WERI-Rb-1 (cell line): ENCODE measurements around the gene MAN1C1.
"Not testable (repeated sequence)": the region's sequence is repeated elsewhere in the genome, so short reads cannot be mapped to it uniquely, and the experiment has no call there.

Experiments used
- DNase-seq: peaks from one replicate; pipeline ENCODE4 v3.0.0-alpha.2; 2020
- H3K27ac ChIP-seq: fragments of 250-450 bp; sonication (Bioruptor Pico); 2 replicates; pipeline ENCODE4 v1.5.1; 2020; ENCODE audit warnings: mild to moderate bottlenecking, moderate library complexity
- H3K27me3 ChIP-seq: fragments of 250-450 bp; sonication (Bioruptor Pico); 2 replicates; pipeline ENCODE4 v1.5.1; 2021; ENCODE audit warnings: mild to moderate bottlenecking, low read depth, moderate library complexity; ENCODE audit not compliant: insufficient read depth, severe bottlenecking
- H3K36me3 ChIP-seq: fragments of 250-450 bp; sonication (Bioruptor Pico); 2 replicates; pipeline ENCODE4 v1.5.1; 2020; ENCODE audit warnings: mild to moderate bottlenecking, moderate library complexity
- H3K4me3 ChIP-seq: 2 replicates; pipeline ENCODE4 v1.5.1; 2011; ENCODE audit warnings: low read depth, mild to moderate bottlenecking, control low read depth, low read length
- H3K9me3 ChIP-seq: fragments of 250-450 bp; sonication (Bioruptor Pico); 2 replicates; pipeline ENCODE4 v1.5.1; 2021; ENCODE audit warnings: mild to moderate bottlenecking, moderate library complexity; ENCODE audit not compliant: severe bottlenecking
- TF ChIP-seq, protein P1 (sequence below): IDR thresholded peaks from 2 replicates; pipeline ENCODE4 v1.5.1; 2011; ENCODE audit warnings: low read depth, mild to moderate bottlenecking, control low read depth, inconsistent platforms, low read length

MAN1C1 gene

DNA sequence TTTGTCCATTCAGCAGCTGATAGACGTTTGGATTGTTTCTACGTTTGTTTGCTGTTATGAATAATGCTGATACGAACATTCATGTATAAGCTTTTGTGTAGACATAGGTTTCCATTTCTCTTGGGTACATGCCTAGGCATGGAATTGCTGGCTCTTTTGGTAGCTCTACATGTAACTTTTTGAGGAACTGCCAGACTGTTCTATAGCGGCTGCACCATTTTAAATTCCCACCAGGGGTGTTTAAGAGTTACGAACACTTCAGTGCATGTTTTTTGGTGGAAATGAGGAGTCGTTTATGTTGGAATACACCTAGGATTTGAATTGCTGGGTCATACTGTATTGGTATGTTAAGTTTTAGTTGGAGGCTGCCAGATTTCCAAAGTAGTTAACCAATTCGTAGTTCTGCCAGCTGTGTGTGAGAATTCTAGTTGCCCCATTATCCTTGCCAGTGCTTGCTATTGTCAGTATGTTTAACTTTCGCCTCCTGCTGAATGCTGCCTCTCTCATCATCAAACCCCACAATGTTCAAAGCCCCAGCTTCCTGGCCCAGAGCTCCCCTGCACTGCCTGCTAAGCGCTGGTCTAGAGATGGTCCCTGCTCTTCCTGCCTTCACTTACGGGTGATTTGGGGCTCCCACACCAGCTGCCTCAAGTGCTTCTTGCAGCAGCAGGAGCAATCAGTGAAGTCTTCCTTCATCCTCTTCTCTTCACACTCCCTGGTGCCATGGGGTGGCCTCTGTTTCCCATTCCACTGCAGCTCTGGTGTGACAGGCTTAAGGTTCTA, 81.0 kb downstream of the MAN1C1 start:
- no peak for DNase-seq
- TF ChIP-seq, protein P1, sequence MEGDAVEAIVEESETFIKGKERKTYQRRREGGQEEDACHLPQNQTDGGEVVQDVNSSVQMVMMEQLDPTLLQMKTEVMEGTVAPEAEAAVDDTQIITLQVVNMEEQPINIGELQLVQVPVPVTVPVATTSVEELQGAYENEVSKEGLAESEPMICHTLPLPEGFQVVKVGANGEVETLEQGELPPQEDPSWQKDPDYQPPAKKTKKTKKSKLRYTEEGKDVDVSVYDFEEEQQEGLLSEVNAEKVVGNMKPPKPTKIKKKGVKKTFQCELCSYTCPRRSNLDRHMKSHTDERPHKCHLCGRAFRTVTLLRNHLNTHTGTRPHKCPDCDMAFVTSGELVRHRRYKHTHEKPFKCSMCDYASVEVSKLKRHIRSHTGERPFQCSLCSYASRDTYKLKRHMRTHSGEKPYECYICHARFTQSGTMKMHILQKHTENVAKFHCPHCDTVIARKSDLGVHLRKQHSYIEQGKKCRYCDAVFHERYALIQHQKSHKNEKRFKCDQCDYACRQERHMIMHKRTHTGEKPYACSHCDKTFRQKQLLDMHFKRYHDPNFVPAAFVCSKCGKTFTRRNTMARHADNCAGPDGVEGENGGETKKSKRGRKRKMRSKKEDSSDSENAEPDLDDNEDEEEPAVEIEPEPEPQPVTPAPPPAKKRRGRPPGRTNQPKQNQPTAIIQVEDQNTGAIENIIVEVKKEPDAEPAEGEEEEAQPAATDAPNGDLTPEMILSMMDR: 0 out of 2 replicates have a peak, but pooled peaks have one; percentile 0
- Histone ChIP-seq H3K27me3 (no peaks in the 10 kb centered on the region), H3K36me3 (no peaks in the 10 kb centered on the region), H3K4me3 (no peak overlapping the region), H3K27ac (no peak overlapping the region), H3K9me3 (no peaks in the 10 kb centered on the region)

DNA sequence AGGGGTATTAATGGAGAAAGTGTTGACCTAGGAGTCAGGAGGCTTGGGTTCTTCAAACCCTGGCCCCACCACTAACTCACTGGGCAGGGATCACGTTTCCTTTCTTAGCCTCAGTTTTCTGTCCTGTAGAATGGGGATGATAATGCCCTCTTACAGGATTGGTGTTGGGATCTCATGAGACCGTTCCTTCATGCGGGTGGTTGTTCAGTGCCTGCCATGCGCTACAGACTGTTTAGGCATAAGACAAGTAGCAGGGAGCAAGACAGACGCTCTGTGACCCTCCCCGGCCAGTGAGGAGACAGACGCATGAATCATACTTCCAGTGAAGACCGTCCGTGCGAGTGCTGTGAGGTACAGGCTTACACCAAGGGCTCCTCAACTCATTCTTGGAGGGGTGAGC, 81.7 kb downstream of the MAN1C1 start:
- H3K4me3 ChIP-seq: no peak overlapping the region
- H3K36me3 ChIP-seq: no peaks in the 10 kb centered on the region
- no peaks in the 10 kb centered on the region for H3K9me3 ChIP-seq
- H3K27me3 ChIP-seq: no peaks in the 10 kb centered on the region
- TF ChIP-seq, protein P1: no peak
- H3K27ac ChIP-seq: no peak overlapping the region
- no peak for DNase-seq

DNA sequence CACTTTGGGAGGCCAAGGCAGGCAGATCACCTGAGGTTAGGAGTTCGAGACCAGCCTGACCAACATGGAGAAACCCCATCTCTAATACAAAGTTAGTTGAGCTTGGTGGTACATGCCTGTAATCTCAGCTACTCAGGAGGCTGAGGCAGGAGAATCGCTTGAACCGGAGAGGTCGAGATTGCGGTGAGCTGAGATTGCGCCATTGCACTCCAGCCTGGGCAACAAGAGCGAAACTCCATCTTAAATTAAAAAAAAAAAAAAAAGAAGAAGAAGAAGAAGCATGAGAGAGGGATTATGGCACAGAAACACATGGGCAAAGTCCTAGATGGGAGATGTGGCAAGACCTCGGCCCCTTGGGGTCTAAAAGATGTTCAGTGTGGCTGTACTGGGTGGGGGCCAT, 82.5 kb downstream of the MAN1C1 start:
- not testable (repeated sequence) for H3K27ac ChIP-seq, H3K9me3 ChIP-seq, DNase-seq, H3K4me3 ChIP-seq, H3K36me3 ChIP-seq, H3K27me3 ChIP-seq

DNA sequence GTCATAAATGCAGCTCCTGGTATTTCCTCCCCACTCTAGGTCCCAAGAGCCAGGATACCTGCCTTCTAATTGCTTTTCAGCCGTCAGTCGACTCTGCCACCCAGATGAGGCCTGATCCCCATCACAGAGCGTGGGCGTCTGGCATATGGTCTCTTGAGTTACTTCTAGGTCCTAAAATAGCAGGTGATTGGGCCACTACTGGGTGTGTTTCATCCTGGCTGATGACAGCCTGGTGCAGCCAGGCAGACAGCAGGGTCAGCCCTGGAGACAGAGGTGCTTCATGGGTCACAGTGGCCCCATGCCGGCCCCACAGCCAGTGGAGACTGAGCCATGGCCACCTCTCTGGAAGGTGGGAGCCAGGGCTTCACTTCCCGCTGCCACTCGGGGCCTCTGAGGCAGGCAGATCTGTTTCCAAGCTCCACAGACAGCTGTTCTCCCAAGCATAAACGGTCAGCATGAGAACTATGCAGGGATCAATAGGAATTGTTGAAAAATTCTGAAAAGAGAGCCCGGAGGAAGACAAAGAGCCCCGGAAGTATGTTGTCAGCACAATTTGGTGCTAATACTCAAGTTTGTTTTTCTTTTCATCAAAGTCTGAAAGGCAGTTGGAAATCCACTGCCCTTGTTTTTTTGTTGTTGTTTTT, 83.0 kb downstream of the MAN1C1 start:
- H3K4me3 ChIP-seq: no peak overlapping the region
- H3K27ac ChIP-seq: no peak overlapping the region
- DNase-seq: peak; percentile 48
- H3K36me3 ChIP-seq: no peaks in the 10 kb centered on the region
- H3K27me3 ChIP-seq: no peaks in the 10 kb centered on the region
- TF ChIP-seq, protein P1: no peak
- no peaks in the 10 kb centered on the region for H3K9me3 ChIP-seq

DNA sequence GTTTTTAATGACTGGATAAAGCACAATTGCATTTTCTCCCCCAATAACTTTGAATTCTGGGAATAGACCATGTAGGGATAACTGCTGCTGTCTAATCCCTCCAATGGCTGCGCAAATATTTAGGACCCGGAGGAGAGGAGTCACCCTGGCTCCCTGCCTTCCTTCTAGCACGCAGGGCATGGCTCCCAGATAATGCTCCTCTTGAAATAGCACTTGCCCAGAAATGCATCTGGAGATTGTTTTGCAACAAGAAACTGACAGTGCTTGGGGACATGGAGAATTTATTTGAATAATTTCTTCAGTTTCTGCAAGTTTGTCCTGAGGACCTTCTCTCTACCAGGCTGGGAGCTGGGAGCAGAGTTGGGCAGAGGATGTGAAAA, 83.5 kb downstream of the MAN1C1 start:
- TF ChIP-seq, protein P1: no peak
- H3K36me3 ChIP-seq: no peaks in the 10 kb centered on the region
- no peaks in the 10 kb centered on the region for H3K27me3 ChIP-seq
- H3K27ac ChIP-seq: no peak overlapping the region
- no peaks in the 10 kb centered on the region for H3K9me3 ChIP-seq
- no peak overlapping the region for H3K4me3 ChIP-seq
- DNase-seq: no peak

DNA sequence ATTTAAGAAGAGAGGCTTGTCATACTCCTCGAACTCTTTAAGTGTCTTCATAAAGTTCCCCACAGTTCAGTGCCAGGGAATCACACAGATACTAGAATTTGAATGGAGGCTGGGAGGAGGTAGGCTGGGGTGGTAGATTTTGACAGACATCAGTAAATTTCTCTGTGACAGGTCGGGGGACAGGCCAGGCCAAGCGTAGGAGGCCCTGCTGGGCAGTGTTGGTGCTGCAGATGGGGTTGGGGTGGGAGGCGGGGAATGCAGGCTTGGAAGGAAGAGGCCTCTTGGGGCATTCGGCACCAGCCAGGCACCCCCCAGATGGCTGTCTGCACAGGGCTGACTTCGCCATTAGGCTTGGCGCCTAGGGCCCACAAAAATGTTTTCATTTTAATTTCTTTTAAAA, 84.0 kb downstream of the MAN1C1 start:
- peak; percentile 64 for DNase-seq
- Histone ChIP-seq H3K36me3 (no peaks in the 10 kb centered on the region), H3K4me3 (no peak overlapping the region), H3K9me3 (no peaks in the 10 kb centered on the region), H3K27me3 (no peaks in the 10 kb centered on the region), H3K27ac (no peak overlapping the region)
- TF ChIP-seq, protein P1: peak; percentile 38
